Body of pancreas (tissue), 4 donors: ENCODE measurements around the gene ZBTB20. TPM values are rescaled to one million over a fixed set of nuclear protein-coding genes. Genes with fewer than 3 reads are reported as not detected.

ENCODE experiments used
- ATAC-seq: fragments of 150-250 bp; one replicate; pipeline ENCODE4 v1.9.1; 2016
- DNase-seq, 4 donors: peaks; one replicate each; pipeline ENCODE4 v3.0.0-alpha.2; 2019
- H3K27ac ChIP-seq, 4 donors: fragments of 200-600 bp; sonication (generic); 1 replicate in 3 of 4; 2 replicates in 1 of 4; pipeline versions ENCODE4 v1.5.1 to v1.6.1; 2016 to 2019; ENCODE audit warnings: mild to moderate bottlenecking in 1 of 4, mixed read lengths in 1 of 4, moderate library complexity in 1 of 4
- H3K27me3 ChIP-seq, 2 donors: fragments of 200-600 bp; sonication (generic); one replicate each; pipeline ENCODE4 v1.6.0; 2016; ENCODE audit warnings: mild to moderate bottlenecking in 1 of 2
- H3K36me3 ChIP-seq, 2 donors: fragments of 200-600 bp; sonication (generic); replicated peaks in 1 of 2; 2 replicates each; pipeline ENCODE4 v1.5.1; 2016; ENCODE audit warnings: low read depth in 2 of 2; ENCODE audit not compliant: insufficient read depth in 1 of 2
- H3K4me1 ChIP-seq: fragments of 200-600 bp; sonication (generic); one replicate; pipeline ENCODE4 v1.6.0; 2016
- H3K4me3 ChIP-seq, 2 donors: fragments of 200-600 bp; sonication (generic); 1 replicate in 1 of 2; 2 replicates in 1 of 2; pipeline ENCODE4 v1.5.1; 2016 to 2019
- H3K9me3 ChIP-seq, 3 donors: fragments of 200-600 bp; sonication (generic); 1 replicate in 2 of 3; 2 replicates in 1 of 3; pipeline ENCODE4 v1.5.1; 2016
- POLR2A ChIP-seq, 3 donors: fragments of 450-650 bp; IDR thresholded peaks; one replicate each; pipeline ENCODE4 v1.6.1; 2016; ENCODE audit warnings: antibody characterized with exemption in 3 of 3, mild to moderate bottlenecking in 2 of 3
- WGBS, 2 donors: methylation state at CpG; one replicate each; pipeline ENCODE4 v1.1.5; 2017; 5-methylcytosine and 5-hydroxymethylcytosine counted together
- intact Hi-C: fragments of 100-400 bp; cut with DNase I; formaldehyde crosslinking; loops from one replicate; pipeline ENCODE4 v1.15.1; 2023
- total RNA-seq, 2 donors: library from RNA; depleted of rRNA; stranded (reverse); fragments of >200 nt; gene quantifications; one replicate each; pipeline ENCODE4 v1.1.0, GENCODE V29; 2016
- TF ChIP-seq, protein P1 (sequence below), 7 experiments: fragments of 450-650 bp in 4 of 7; fragments of 200-600 bp in 3 of 7; sonication (generic) in 3 of 7; IDR thresholded peaks; one replicate each; pipeline ENCODE4 v1.5.1; 2016 to 2019; ENCODE audit warnings: antibody characterized with exemption in 7 of 7

Gene ZBTB20
- total RNA-seq, 2 donors from 2014 or later, result 48.3 to 77.1 TPM

DNA sequence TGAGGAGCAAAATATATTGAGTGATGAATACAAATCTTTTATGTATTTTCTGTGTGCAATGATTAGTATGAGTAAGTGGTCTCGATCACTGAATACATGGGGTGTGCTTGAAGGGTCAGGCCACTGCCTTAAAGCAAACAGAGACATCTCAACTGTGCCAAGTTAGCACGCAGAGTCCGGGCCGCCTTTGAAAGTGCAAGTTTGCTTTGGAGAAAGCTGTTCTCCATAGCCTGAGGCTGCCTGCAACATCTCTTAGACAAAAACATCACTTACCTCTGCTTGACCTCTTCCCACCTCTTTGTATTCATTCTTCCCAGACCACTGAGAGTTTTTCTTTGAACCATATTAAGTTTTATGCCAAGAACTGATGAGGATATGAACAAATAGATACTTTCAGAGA is 267.0 kb downstream of the ZBTB20 start:
- intact Hi-C loops, result no loop called here
- Histone ChIP-seq H3K4me3 (no peak overlapping the region), H3K9me3 (no peaks in the 10 kb centered on the region), H3K27me3 (no peaks in the 10 kb centered on the region), H3K27ac (peak overlapping the region; percentile 18 to 84 (median 72)), H3K4me1 (peaks cover 47% of the 10 kb centered on the region), H3K36me3 (no peaks in the 10 kb centered on the region)
- 11 to 28% methylated on average over 4 of the region's 4 CpGs for WGBS, 2 donors
- ATAC-seq (peak; percentile 73), DNase-seq (peak; percentile 38 to 63 (median 54))
- TF ChIP-seq, protein P1, sequence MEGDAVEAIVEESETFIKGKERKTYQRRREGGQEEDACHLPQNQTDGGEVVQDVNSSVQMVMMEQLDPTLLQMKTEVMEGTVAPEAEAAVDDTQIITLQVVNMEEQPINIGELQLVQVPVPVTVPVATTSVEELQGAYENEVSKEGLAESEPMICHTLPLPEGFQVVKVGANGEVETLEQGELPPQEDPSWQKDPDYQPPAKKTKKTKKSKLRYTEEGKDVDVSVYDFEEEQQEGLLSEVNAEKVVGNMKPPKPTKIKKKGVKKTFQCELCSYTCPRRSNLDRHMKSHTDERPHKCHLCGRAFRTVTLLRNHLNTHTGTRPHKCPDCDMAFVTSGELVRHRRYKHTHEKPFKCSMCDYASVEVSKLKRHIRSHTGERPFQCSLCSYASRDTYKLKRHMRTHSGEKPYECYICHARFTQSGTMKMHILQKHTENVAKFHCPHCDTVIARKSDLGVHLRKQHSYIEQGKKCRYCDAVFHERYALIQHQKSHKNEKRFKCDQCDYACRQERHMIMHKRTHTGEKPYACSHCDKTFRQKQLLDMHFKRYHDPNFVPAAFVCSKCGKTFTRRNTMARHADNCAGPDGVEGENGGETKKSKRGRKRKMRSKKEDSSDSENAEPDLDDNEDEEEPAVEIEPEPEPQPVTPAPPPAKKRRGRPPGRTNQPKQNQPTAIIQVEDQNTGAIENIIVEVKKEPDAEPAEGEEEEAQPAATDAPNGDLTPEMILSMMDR (IDR thresholded peaks at IDR 0.05), result no peak
- no peak for TF ChIP-seq POLR2A (IDR thresholded peaks at IDR 0.05)

DNA sequence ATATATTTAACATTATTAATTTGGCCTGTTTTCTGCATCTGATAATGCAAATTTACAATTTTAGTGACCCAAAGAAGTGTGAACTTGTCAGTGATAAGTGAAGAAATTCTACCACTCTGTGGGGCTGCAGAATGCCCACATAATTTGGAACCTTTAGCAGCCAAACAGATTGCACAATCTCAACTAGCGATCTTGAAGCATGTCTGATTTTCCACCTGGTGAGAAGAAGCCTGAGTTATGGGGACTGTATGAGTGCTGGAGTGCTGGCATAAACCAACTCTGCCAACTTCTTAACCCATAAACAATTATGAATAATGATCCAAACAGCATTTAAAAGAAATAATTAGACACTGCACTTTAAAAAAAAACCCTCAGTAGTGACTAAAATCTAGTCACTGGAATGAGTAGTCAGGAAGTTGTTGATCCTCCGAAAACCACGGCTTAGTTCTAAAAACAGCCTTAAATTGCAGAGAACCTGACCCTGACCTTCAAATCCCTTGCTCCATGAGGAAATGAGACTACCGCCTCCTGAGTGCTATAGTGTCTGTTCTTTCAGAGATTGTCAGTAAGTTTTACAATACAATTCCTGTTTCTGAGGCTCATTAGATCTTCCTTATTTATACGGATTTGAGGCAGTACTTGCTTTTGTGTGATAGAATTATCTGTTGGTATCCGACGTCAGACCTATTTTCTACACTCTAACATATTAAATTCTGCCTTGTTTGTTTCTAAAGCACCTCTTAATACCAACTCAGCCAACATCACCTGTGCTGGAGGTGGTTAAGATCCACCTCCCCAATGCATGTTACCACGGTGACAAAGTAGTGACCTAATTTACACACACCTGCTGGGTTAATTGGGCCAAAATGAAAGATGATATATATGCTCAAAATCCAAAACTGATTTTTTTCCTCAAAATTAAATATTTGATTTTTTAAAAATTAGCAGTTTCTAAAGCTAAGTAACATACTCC is 267.7 kb downstream of the ZBTB20 start:
- no peak for TF ChIP-seq POLR2A (IDR thresholded peaks at IDR 0.05)
- TF ChIP-seq, protein P1 (IDR thresholded peaks at IDR 0.05), result no peak
- DNase-seq (peak in 1 of 4 donors; percentile 32), ATAC-seq (peak; percentile 63)
- 13 to 19% methylated on average over 8 of the region's 8 CpGs for WGBS, 2 donors
- Histone ChIP-seq H3K9me3 (no peaks in the 10 kb centered on the region), H3K36me3 (no peaks in the 10 kb centered on the region), H3K27me3 (no peaks in the 10 kb centered on the region), H3K4me3 (no peak overlapping the region), H3K27ac (peak overlapping the region; percentile 18 to 84 (median 72)), H3K4me1 (peaks cover 47% of the 10 kb centered on the region)
- intact Hi-C loops, result no loop called here

DNA sequence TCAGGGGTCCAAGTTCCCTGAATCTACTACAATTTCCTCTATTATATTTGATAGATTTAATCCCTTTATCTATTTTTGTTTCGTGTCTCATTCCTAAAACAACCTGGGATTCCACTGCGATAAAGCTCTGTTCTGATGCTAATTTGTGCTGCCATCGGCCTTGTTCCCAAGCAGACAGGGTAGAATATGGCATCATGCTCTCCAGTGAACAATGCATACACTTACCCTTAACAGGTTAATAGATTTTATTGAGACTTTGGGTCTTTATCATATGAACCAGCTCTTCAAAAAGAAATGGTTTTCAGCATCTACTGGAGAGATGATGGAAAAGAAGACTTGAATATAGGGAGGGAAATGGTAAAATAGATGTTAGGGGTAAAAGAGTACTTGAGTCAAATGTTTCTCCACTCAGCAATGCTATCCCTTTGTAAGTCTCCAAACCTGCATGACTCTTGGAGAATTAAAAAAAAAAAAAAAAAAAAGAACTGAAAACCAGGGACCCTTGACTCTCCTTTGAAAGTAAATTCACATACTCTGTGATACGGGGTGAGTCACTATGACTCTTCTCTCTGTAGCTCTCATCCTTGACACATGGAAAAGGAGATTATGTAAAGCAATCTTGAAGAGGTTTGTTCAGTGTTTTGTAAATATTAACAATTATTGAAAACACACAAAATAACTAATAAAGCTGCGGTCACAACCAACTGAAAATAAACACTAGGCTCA is 268.8 kb downstream of the ZBTB20 start:
- Histone ChIP-seq H3K9me3 (no peaks in the 10 kb centered on the region), H3K36me3 (no peaks in the 10 kb centered on the region), H3K4me1 (peaks cover 58% of the 10 kb centered on the region), H3K27me3 (no peaks in the 10 kb centered on the region), H3K27ac (peak overlapping the region in 3 of 4 donors; percentile 18 to 84 (median 67)), H3K4me3 (no peak overlapping the region)
- TF ChIP-seq POLR2A (IDR thresholded peaks at IDR 0.05), result no peak
- TF ChIP-seq, protein P1 (IDR thresholded peaks at IDR 0.05), result no peak
- ATAC-seq, result no peak
- 70 to 72% methylated on average over 5 of the region's 5 CpGs for WGBS, 2 donors
- intact Hi-C loops, result no loop called here
- no peak for DNase-seq

DNA sequence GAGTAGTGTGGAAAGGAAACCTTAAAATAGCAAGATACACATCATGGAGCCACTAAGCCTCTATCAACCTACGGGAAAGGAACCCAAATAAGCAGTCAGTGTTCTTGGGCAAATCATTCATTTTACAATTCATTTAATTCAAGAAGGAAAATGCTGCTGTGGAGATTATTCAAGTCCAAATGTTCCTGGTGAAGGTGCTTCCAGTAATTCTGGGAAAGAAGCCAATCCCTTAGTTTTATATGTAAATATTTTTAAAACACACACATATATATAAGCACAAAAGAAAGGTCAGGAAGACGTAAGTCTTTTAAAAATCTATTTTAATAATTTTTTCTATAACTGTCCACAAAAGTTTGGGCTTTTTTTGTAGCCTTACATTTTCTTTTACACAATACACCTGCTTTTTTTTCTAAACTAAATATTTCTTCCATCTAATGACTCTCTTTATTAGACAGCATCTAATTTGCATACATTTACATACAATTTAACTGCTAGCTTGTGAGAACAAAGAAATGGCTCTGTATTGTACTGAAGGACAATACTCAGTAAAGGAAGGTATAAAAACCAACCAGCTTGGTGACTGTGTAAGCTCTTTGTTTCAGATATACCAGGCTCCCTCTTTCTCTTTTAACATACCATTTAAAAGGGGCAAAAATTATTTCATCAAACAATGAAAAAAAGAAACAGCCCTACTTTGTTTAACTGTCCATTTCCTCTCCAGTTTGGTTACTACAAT is 269.5 kb downstream of the ZBTB20 start:
- H3K36me3 ChIP-seq, result no peaks in the 10 kb centered on the region
- H3K27ac ChIP-seq, result peak overlapping the region in 1 of 4 donors; percentile 17
- ATAC-seq (no peak), DNase-seq (no peak)
- H3K4me3 ChIP-seq, result no peak overlapping the region
- intact Hi-C loops, result no loop called here
- TF ChIP-seq, protein P1 (IDR thresholded peaks at IDR 0.05), result no peak
- TF ChIP-seq POLR2A (IDR thresholded peaks at IDR 0.05), result no peak
- H3K27me3 ChIP-seq, result no peaks in the 10 kb centered on the region
- H3K4me1 ChIP-seq, result peaks cover 65% of the 10 kb centered on the region
- H3K9me3 ChIP-seq, result no peaks in the 10 kb centered on the region
- 36 to 42% methylated on average over 2 of the region's 2 CpGs for WGBS, 2 donors
